ENCODE results near the gene PRKD1. TPM values are rescaled to one million over a fixed set of nuclear protein-coding genes. Genes with fewer than 3 reads are reported as not detected.

PRKD1 gene
- total RNA-seq, 1 experiment from 2014 or later, result 2.3 TPM

GRCh38 chr14:29627137-29627536, 300.5 kb downstream of the PRKD1 start:
- DNase-seq (ENCODE audit: low read depth), result peak; percentile 24

GRCh38 chr14:29618323-29619067, 309.2 kb downstream of the PRKD1 start:
- DNase-seq (ENCODE audit: low read depth), result no peak

GRCh38 chr14:29616922-29617321, 310.7 kb downstream of the PRKD1 start:
- DNase-seq (ENCODE audit: low read depth), result no peak

- DNase-seq (ENCODE audit: low read depth), result no peak
These were observed 318.8 kb downstream of the PRKD1 start for GRCh38 chr14:29608861-29609260.

- no peak for DNase-seq (ENCODE audit: low read depth)
These were observed 320.5 kb downstream of the PRKD1 start for GRCh38 chr14:29607169-29607568.

- no peak for DNase-seq (ENCODE audit: low read depth)
These were observed 324.0 kb downstream of the PRKD1 start for GRCh38 chr14:29603696-29604095.

GRCh38 chr14:29601616-29602015, 326.0 kb downstream of the PRKD1 start:
- DNase-seq (ENCODE audit: low read depth), result peak; percentile 43

GRCh38 chr14:29587761-29588470, 339.7 kb downstream of the PRKD1 start:
- no peak for DNase-seq (ENCODE audit: low read depth)

GRCh38 chr14:29587046-29587445, 340.6 kb downstream of the PRKD1 start:
- no peak for DNase-seq (ENCODE audit: low read depth)

- peak; percentile 39 for DNase-seq (ENCODE audit: low read depth)
These were observed 342.7 kb downstream of the PRKD1 start for GRCh38 chr14:29584992-29585391.

GRCh38 chr14:29580763-29581162, 346.9 kb downstream of the PRKD1 start:
- no peak for DNase-seq (ENCODE audit: low read depth)

- no peak for DNase-seq (ENCODE audit: low read depth)
These were observed 347.8 kb downstream of the PRKD1 start for GRCh38 chr14:29579838-29580237.

- no peak for DNase-seq (ENCODE audit: low read depth)
These were observed 350.7 kb downstream of the PRKD1 start for GRCh38 chr14:29576927-29577326.

GRCh38 chr14:29569194-29569593, 358.5 kb downstream of the PRKD1 start:
- DNase-seq (ENCODE audit: low read depth), result no peak

- DNase-seq (ENCODE audit: low read depth), result no peak
These were observed 361.5 kb downstream of the PRKD1 start for GRCh38 chr14:29566194-29566593.

GRCh38 chr14:29558516-29558915, 369.1 kb downstream of the PRKD1 start:
- DNase-seq (ENCODE audit: low read depth), result no peak

- DNase-seq (ENCODE audit: low read depth), result no peak
These were observed 373.3 kb downstream of the PRKD1 start for GRCh38 chr14:29554335-29554734.

GRCh38 chr14:29553427-29553826, 374.2 kb downstream of the PRKD1 start:
- no peak for DNase-seq (ENCODE audit: low read depth)

GRCh38 chr14:29548948-29549370, 378.7 kb downstream of the PRKD1 start:
- DNase-seq (ENCODE audit: low read depth), result peak; percentile 66

- no peak for DNase-seq (ENCODE audit: low read depth)
These were observed 381.9 kb downstream of the PRKD1 start for GRCh38 chr14:29545714-29546113.

- DNase-seq (ENCODE audit: low read depth), result peak; percentile 4
These were observed 390.6 kb downstream of the PRKD1 start for GRCh38 chr14:29536886-29537511.

GRCh38 chr14:29529418-29529817, 398.2 kb downstream of the PRKD1 start:
- no peak for DNase-seq (ENCODE audit: low read depth)
